Measurements from ENCODE around the gene RNF13. TPM values are rescaled to one million over a fixed set of nuclear protein-coding genes. Genes with fewer than 3 reads are reported as not detected.
"Not testable (repeated sequence)": the region's sequence is repeated elsewhere in the genome, so short reads cannot be mapped to it uniquely, and the experiment has no call there.

Gene RNF13
- polyA plus RNA-seq, 3 donors, result 31.6 to 48.0 (median 43.0) TPM

- 94 to 98% (median 97%) methylated on average over 3 of the region's 3 CpGs for WGBS, 3 donors
Observed at GRCh38 chr3:149920119-149920518, 107.1 kb downstream of the RNF13 start.

GRCh38 chr3:149933008-149933407 is 120.0 kb downstream of the RNF13 start:
- H3K27ac ChIP-seq (ENCODE audit: low read depth, low read length), result no peak overlapping the region
- WGBS, 3 donors, result 97 to 100% (median 100%) methylated on average over 1 of the region's 1 CpG

More at GRCh38 chr3:149920119-149920518, 107.1 kb downstream of the RNF13 start:
- no peak overlapping the region for H3K27ac ChIP-seq (ENCODE audit: low read depth, low read length)

- H3K27ac ChIP-seq (ENCODE audit: low read depth, low read length), result no peak overlapping the region
Observed at GRCh38 chr3:149933858-149934257, 120.8 kb downstream of the RNF13 start.

GRCh38 chr3:149934524-149934923 is 121.5 kb downstream of the RNF13 start:
- H3K27ac ChIP-seq (ENCODE audit: low read depth, low read length), result no peak overlapping the region

GRCh38 chr3:149936812-149937230 is 123.8 kb downstream of the RNF13 start:
- WGBS, 3 donors, result 20 to 60% (median 41%) methylated on average over 7 of the region's 7 CpGs
- H3K27ac ChIP-seq (ENCODE audit: low read depth, low read length), result no peak overlapping the region

- 93 to 97% (median 94%) methylated on average over 3 of the region's 3 CpGs for WGBS, 3 donors
- not testable (repeated sequence) for H3K27ac ChIP-seq (ENCODE audit: low read depth, low read length)
Observed at GRCh38 chr3:149938392-149939055, 125.5 kb downstream of the RNF13 start.

- no peak overlapping the region for H3K27ac ChIP-seq (ENCODE audit: low read depth, low read length)
- WGBS, 3 donors, result 94 to 98% (median 95%) methylated on average over 2 of the region's 2 CpGs
Observed at GRCh38 chr3:149941186-149941585, 128.2 kb downstream of the RNF13 start.

- no peak overlapping the region for H3K27ac ChIP-seq (ENCODE audit: low read depth, low read length)
- 68 to 91% (median 77%) methylated on average over 1 of the region's 1 CpG for WGBS, 3 donors
Observed at GRCh38 chr3:149941946-149942345, 128.9 kb downstream of the RNF13 start.

- H3K27ac ChIP-seq (ENCODE audit: low read depth, low read length), result no peak overlapping the region
Observed at GRCh38 chr3:149942409-149942808, 129.4 kb downstream of the RNF13 start.

- 97 to 98% (median 97%) methylated on average over 3 of the region's 3 CpGs for WGBS, 3 donors
- H3K27ac ChIP-seq (ENCODE audit: low read depth, low read length), result not testable (repeated sequence)
Observed at GRCh38 chr3:149943966-149944365, 131.0 kb downstream of the RNF13 start.

- 88 to 99% (median 90%) methylated on average over 7 of the region's 7 CpGs for WGBS, 3 donors
- H3K27ac ChIP-seq (ENCODE audit: low read depth, low read length), result no peak overlapping the region
Observed at GRCh38 chr3:149947231-149947630, 134.2 kb downstream of the RNF13 start.

GRCh38 chr3:149949181-149949580 is 136.2 kb downstream of the RNF13 start:
- 94 to 99% (median 98%) methylated on average over 2 of the region's 2 CpGs for WGBS, 3 donors
- no peak overlapping the region for H3K27ac ChIP-seq (ENCODE audit: low read depth, low read length)

- WGBS, 3 donors, result 28 to 82% (median 32%) methylated on average over 1 of the region's 1 CpG
Observed at GRCh38 chr3:149954812-149955211, 141.8 kb downstream of the RNF13 start.

GRCh38 chr3:149955449-149955848 is 142.4 kb downstream of the RNF13 start:
- H3K27ac ChIP-seq (ENCODE audit: low read depth, low read length), result no peak overlapping the region
- 88 to 92% (median 91%) methylated on average over 2 of the region's 2 CpGs for WGBS, 3 donors

More at GRCh38 chr3:149954812-149955211, 141.8 kb downstream of the RNF13 start:
- H3K27ac ChIP-seq (ENCODE audit: low read depth, low read length), result no peak overlapping the region

GRCh38 chr3:149957361-149958125 is 144.5 kb downstream of the RNF13 start:
- WGBS, 3 donors, result 97 to 98% (median 97%) methylated on average over 3 of the region's 3 CpGs
- H3K27ac ChIP-seq (ENCODE audit: low read depth, low read length), result no peak overlapping the region

GRCh38 chr3:149958171-149958796 is 145.3 kb downstream of the RNF13 start:
- 87 to 89% (median 89%) methylated on average over 3 of the region's 3 CpGs for WGBS, 3 donors
- H3K27ac ChIP-seq (ENCODE audit: low read depth, low read length), result no peak overlapping the region

GRCh38 chr3:149959443-149959842 is 146.4 kb downstream of the RNF13 start:
- no peak overlapping the region for H3K27ac ChIP-seq (ENCODE audit: low read depth, low read length)

GRCh38 chr3:149963485-149963884 is 150.5 kb downstream of the RNF13 start:
- no peak overlapping the region for H3K27ac ChIP-seq (ENCODE audit: low read depth, low read length)
- 70 to 97% (median 95%) methylated on average over 2 of the region's 2 CpGs for WGBS, 3 donors

- H3K27ac ChIP-seq (ENCODE audit: low read depth, low read length), result no peak overlapping the region
Observed at GRCh38 chr3:149964291-149964690, 151.3 kb downstream of the RNF13 start.

- no peak overlapping the region for H3K27ac ChIP-seq (ENCODE audit: low read depth, low read length)
Observed at GRCh38 chr3:149965278-149965677, 152.3 kb downstream of the RNF13 start.
